ENCODE data around the gene GSN.

DNA sequence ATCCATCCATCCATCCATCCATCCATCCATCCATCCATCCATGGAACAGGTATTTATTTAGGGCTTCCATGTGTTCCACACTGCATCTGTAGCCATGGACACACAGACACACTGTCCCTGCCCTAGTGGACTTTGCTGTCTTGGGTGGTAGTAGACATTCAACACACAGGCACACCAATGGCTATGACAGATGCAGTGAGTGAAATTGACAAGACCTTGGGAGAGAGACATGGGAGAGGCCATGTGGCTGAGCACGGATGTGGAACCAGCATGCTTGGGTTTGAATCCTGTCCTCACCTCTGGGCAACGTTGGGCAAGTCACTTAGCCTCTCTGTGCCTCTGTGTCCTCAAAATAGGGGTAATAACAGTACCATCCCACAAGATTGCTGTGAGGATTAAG, 56.8 kb downstream of the GSN start:
- TF ChIP-seq, protein P1, sequence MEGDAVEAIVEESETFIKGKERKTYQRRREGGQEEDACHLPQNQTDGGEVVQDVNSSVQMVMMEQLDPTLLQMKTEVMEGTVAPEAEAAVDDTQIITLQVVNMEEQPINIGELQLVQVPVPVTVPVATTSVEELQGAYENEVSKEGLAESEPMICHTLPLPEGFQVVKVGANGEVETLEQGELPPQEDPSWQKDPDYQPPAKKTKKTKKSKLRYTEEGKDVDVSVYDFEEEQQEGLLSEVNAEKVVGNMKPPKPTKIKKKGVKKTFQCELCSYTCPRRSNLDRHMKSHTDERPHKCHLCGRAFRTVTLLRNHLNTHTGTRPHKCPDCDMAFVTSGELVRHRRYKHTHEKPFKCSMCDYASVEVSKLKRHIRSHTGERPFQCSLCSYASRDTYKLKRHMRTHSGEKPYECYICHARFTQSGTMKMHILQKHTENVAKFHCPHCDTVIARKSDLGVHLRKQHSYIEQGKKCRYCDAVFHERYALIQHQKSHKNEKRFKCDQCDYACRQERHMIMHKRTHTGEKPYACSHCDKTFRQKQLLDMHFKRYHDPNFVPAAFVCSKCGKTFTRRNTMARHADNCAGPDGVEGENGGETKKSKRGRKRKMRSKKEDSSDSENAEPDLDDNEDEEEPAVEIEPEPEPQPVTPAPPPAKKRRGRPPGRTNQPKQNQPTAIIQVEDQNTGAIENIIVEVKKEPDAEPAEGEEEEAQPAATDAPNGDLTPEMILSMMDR (IDR thresholded peaks at IDR 0.05; ENCODE audit: low read depth, low read length, poor library complexity, severe bottlenecking) = no peak
- no peak for TF ChIP-seq EZH2phosphoT487 (IDR thresholded peaks at IDR 0.05; ENCODE audit: borderline replicate concordance, low read length)
